HepG2 (cell line): ENCODE measurements around the gene RPL22L1. TPM values are rescaled to one million over a fixed set of nuclear protein-coding genes. Genes with fewer than 3 reads are reported as not detected.
A peak's percentile ranks its signal among the peaks of the same experiment; 100 is the strongest.

ENCODE experiments used
- ATAC-seq: fragments of 200-7000 bp; cut with Tn5 transposase; 3 replicates; pipeline ENCODE4 v1.9.1; 2020; ENCODE audit warnings: mild to moderate bottlenecking, moderate library complexity
- BruUV-seq: library from RNA; stranded (reverse); fragments of 400-500 nt; replicated peaks from 2 replicates; lab custom pipeline; 2021; lab: Mats Ljungman, UMichigan
- CTCF ChIA-PET: fragments of 300-600 bp; formaldehyde crosslinking; extraction: SDS; loops from one replicate; lab custom pipeline; 2021; ENCODE audit warnings: low total read pairs, inconsistent platforms, low intra/inter-chr PET ratio; lab: Yijun Ruan, JAX
- POLR2A ChIA-PET: fragments of 350-600 bp; sonication (Branson Sonifier 250); formaldehyde crosslinking; loops from one replicate; lab custom pipeline; 2020; ENCODE audit warnings: antibody characterized with exemption, inconsistent platforms; lab: Yijun Ruan, JAX
- DNase-seq: peaks from one replicate; pipeline ENCODE4 v3.0.0-alpha.2; 2015; ENCODE audit warnings: low spot score
- FAIRE-seq: peaks from 3 replicates; lab custom pipeline; 2011; peaks lifted over from hg19 to GRCh38; lab: Jason Lieb, UNC
- H2AFZ ChIP-seq: one replicate; pipeline ENCODE4 v1.6.1; 2011; ENCODE audit warnings: low read length, inconsistent platforms
- H3K27ac ChIP-seq: fragments of 300-600 bp; 3 replicates; pipeline ENCODE4 v1.8.0; 2011; ENCODE audit warnings: mixed run types, mild to moderate bottlenecking, mixed read lengths, low read length, inconsistent platforms; ENCODE audit not compliant: insufficient read depth; ENCODE audit errors: extremely low read length
- H3K27me3 ChIP-seq, 2 experiments: fragments of 200-600 bp in 1 of 2; 2 replicates in 1 of 2; 3 replicates in 1 of 2; pipeline versions ENCODE4 v1.6.0 to v1.8.0; 2011; ENCODE audit warnings: low read length in 2 of 2, mild to moderate bottlenecking in 2 of 2, moderate library complexity in 2 of 2, inconsistent platforms in 1 of 2; ENCODE audit not compliant: insufficient read depth in 2 of 2, control insufficient read depth in 1 of 2
- H3K36me3 ChIP-seq, 2 experiments: fragments of 200-600 bp in 1 of 2; replicated peaks in 1 of 2; 2 replicates in 1 of 2; 3 replicates in 1 of 2; pipeline versions ENCODE4 v1.5.1 to v1.8.0; 2011; ENCODE audit warnings: low read length in 2 of 2, inconsistent platforms in 1 of 2; ENCODE audit not compliant: insufficient read depth in 2 of 2, control insufficient read depth in 1 of 2
- H3K4me1 ChIP-seq: 2 replicates; pipeline ENCODE4 v1.5.1; 2012; ENCODE audit warnings: low read length, inconsistent platforms; ENCODE audit not compliant: insufficient read depth
- H3K4me2 ChIP-seq: 2 replicates; pipeline ENCODE4 v1.6.0; 2011; ENCODE audit warnings: low read depth, low read length, inconsistent platforms
- H3K4me3 ChIP-seq, 3 experiments: fragments of 200-600 bp in 1 of 3; sonication (generic), shearing (Covaris generic) in 1 of 3; replicated peaks in 1 of 3; 2 replicates each; pipeline ENCODE4 v1.5.1; 2011 to 2016; ENCODE audit warnings: low read length in 3 of 3, inconsistent platforms in 2 of 3, low read depth in 2 of 3, mild to moderate bottlenecking in 2 of 3, control low read depth in 1 of 3, mixed read lengths in 1 of 3; ENCODE audit not compliant: insufficient read depth in 1 of 3
- H3K79me2 ChIP-seq: one replicate; pipeline ENCODE4 v1.6.1; 2011; ENCODE audit warnings: low read length, inconsistent platforms; ENCODE audit not compliant: insufficient read depth
- H3K9ac ChIP-seq: 2 replicates; pipeline ENCODE4 v1.6.0; 2011; ENCODE audit warnings: mild to moderate bottlenecking, low read depth, low read length, inconsistent platforms; ENCODE audit not compliant: insufficient read depth
- H3K9me3 ChIP-seq: 2 replicates; pipeline ENCODE4 v1.5.1; 2012; ENCODE audit warnings: mild to moderate bottlenecking, low read length
- H4K20me1 ChIP-seq: 2 replicates; pipeline ENCODE4 v1.6.0; 2011; ENCODE audit warnings: inconsistent platforms, mild to moderate bottlenecking, low read length, moderate library complexity; ENCODE audit not compliant: insufficient read depth
- CEBPB ChIP-seq: IDR thresholded peaks from 2 replicates; pipeline ENCODE4 v1.6.1; 2011; ENCODE audit warnings: low read depth, low read length, improper control_type of control experiment, borderline replicate concordance
- CEBPG ChIP-seq: IDR thresholded peaks from 2 replicates; pipeline ENCODE4 v1.6.1; 2016
- HIVEP1 ChIP-seq: sonication (generic); formaldehyde crosslinking; IDR thresholded peaks from 2 replicates; pipeline ENCODE4 v1.4.0; 2020; ENCODE audit warnings: mild to moderate bottlenecking, missing genetic modification reagents
- KAT8 ChIP-seq: IDR thresholded peaks from 2 replicates; pipeline ENCODE4 v1.6.1; 2016; ENCODE audit warnings: missing genetic modification reagents, missing compliant biosample characterization
- MED13 ChIP-seq: sonication (generic); formaldehyde crosslinking; IDR thresholded peaks from 2 replicates; pipeline ENCODE4 v1.5.0; 2020; ENCODE audit warnings: missing genetic modification reagents
- WGBS: methylation state at CpG from one replicate; pipeline ENCODE4 v1.1.6; 2017; ENCODE audit warnings: low lambda C conversion rate; 5-methylcytosine and 5-hydroxymethylcytosine counted together
- in situ Hi-C: cut with HindIII; loops from 2 replicates; pipeline ENCODE4 v1.10.0; 2017; ENCODE audit warnings: low pct_unique_long_range_greater_than_20kb; ENCODE audit not compliant: extremely low pct_ligation_motif_present
- intact Hi-C: fragments of 100-400 bp; cut with micrococcal nuclease; formaldehyde crosslinking; loops from one replicate; pipeline ENCODE4 v1.10.0; 2022; ENCODE audit not compliant: unreplicated experiment
- polyA plus RNA-seq, 8 experiments: library from polyadenylated mRNA; depleted of rRNA in 3 of 8; stranded (reverse) in 7 of 8; unstranded in 1 of 8; fragments of >200 nt; fragmentation: Illumina TruSeq in 4 of 8; extraction: Trizol in 4 of 8; gene quantifications; 2 replicates each; pipeline versions ENCODE4 v1.2.1 to v1.2.3, GENCODE V29; 2011 to 2016; ENCODE audit warnings: low read depth in 4 of 8, missing spikeins in 1 of 8, mixed read lengths in 1 of 8; ENCODE audit not compliant: insufficient read depth in 1 of 8
- total RNA-seq, 5 experiments: library from RNA; depleted of rRNA; stranded (reverse); fragments of >200 nt; fragmentation: Illumina TruSeq; extraction: Trizol; gene quantifications; 2 replicates each; pipeline ENCODE4 v1.2.3, GENCODE V29; 2016; ENCODE audit warnings: low read depth in 1 of 5
- TF ChIP-seq, protein P1 (sequence below): sonication (generic); formaldehyde crosslinking; IDR thresholded peaks from 2 replicates; pipeline ENCODE4 v1.8.0; 2022; ENCODE audit warnings: missing genetic modification reagents, mild to moderate bottlenecking, inconsistent platforms, borderline replicate concordance
- TF ChIP-seq, protein P2 (sequence below): sonication (generic); formaldehyde crosslinking; IDR thresholded peaks from 2 replicates; pipeline ENCODE4 v1.5.1; 2020; ENCODE audit warnings: missing genetic modification reagents, mild to moderate bottlenecking, borderline replicate concordance
- TF ChIP-seq, protein P3 (sequence below): sonication (generic); formaldehyde crosslinking; IDR thresholded peaks from 2 replicates; pipeline ENCODE4 v1.5.1; 2020; ENCODE audit warnings: mild to moderate bottlenecking, moderate library complexity, missing genetic modification reagents
- TF ChIP-seq, protein P4 (sequence below): sonication (generic); formaldehyde crosslinking; IDR thresholded peaks from 2 replicates; pipeline ENCODE4 v1.4.0; 2020; ENCODE audit warnings: missing genetic modification reagents, borderline replicate concordance
- TF ChIP-seq, protein P5 (sequence below): IDR thresholded peaks from 2 replicates; pipeline ENCODE4 v1.6.1; 2012; ENCODE audit warnings: inconsistent platforms
- TF ChIP-seq, protein P6 (sequence below), 2 experiments: sonication (generic) in 1 of 2; formaldehyde crosslinking in 1 of 2; IDR thresholded peaks; 2 replicates each; pipeline versions ENCODE4 v1.4.0 to v1.6.1; 2018 to 2020; ENCODE audit warnings: missing genetic modification reagents in 2 of 2, borderline replicate concordance in 1 of 2, low read depth in 1 of 2, mild to moderate bottlenecking in 1 of 2, missing biosample characterization in 1 of 2

RPL22L1 gene
- total and polyA plus RNA-seq, 2 of the 13 experiments (the other 11 are each of a cell fraction or from before 2014, with no cell fraction given) = 42.7 to 152 TPM

DNA sequence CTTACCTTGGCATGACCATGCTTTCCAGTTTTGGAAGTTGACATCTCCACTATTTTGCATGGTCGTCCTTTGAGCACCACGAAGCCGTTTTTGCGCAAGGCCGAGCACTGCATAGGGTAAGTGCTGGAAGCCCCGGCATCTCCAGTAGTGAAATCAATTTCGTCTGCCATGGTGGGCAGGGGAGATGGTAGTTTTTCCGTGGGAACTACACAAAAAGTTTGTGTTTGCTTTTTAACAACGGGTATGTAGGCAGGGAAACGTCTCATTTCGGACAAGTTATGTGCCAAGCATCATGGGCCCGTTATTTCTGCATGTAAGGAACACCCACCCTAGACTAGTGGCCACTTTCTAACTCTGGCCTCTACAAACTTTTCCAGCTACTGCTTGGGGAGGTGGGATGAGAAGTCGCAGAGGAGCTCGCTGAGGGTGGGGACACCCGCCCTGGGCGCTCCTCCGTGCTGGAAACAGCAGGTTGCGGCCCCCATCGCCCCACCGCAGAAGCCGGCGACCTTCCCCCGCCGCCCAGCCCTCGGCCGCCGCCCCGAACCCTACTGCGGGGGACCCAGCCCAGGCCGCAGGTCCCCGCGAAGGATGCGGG is 37.7 kb upstream of the RPL22L1 start:
- FAIRE-seq = no peak
- ChIA-PET CTCF (no interaction called here), POLR2A (interaction anchor here (0.9 to 3.0 kb wide), 2 partner anchors 24 to 38 kb away, joined by 3 to 30 read pairs; partner anchors contain the start of gene RPL22L1)
- Histone ChIP-seq H4K20me1 (no peaks in the 10 kb centered on the region), H2AFZ (peak overlapping the region; percentile 30), H3K79me2 (no peaks in the 10 kb centered on the region), H3K4me3 (peak overlapping the region; percentile 57 to 87 (median 82)), H3K4me1 (peaks cover 36% of the 10 kb centered on the region), H3K27ac (no peak overlapping the region), H3K9ac (peak overlapping the region; percentile 65), H3K9me3 (peaks cover 8% of the 10 kb centered on the region), H3K27me3 (no peaks in the 10 kb centered on the region), H3K36me3 (no peaks in the 10 kb centered on the region), H3K4me2 (peak overlapping the region; percentile 95)
- ATAC-seq = peak; percentile 51
- 3% methylated on average over 12 of the region's 33 CpGs for WGBS
- peak; percentile 9 for DNase-seq
- in situ Hi-C loops (no loop called here), intact Hi-C loops (loop anchor here (2.0 kb wide), 1 partner anchor 39 kb away; no protein-coding TSS in a partner anchor)
- no TSS peak for BruUV-seq
- TF ChIP-seq CEBPB (0 out of 2 replicates have a peak, but pooled peaks have one; percentile 39), HIVEP1 (0 out of 2 replicates have a peak, but pooled peaks have one; percentile 24), KAT8 (CRISPR knock-in tag) (no peak), MED13 (peak; percentile 0; the same call in 1 of the 2 replicates), CEBPG (CRISPR knock-in tag) (0 out of 2 replicates have a peak, but pooled peaks have one; percentile 40)
- TF ChIP-seq, protein P1, sequence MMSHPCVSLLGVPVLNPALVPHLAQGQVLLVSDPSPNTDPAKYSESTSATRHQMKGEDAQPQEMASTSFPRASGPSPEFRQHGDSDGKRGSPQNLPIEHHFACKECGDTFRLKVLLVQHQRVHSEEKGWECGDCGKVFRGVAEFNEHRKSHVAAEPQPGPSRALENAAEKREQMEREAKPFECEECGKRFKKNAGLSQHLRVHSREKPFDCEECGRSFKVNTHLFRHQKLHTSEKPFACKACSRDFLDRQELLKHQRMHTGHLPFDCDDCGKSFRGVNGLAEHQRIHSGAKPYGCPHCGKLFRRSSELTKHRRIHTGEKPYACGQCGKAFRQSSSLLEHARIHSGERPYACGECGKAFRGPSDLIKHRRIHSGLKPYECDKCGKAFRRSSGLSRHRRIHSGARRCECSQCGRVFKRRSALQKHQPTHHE = 0 out of 2 replicates have a peak, but pooled peaks have one; percentile 1
- TF ChIP-seq, protein P2, sequence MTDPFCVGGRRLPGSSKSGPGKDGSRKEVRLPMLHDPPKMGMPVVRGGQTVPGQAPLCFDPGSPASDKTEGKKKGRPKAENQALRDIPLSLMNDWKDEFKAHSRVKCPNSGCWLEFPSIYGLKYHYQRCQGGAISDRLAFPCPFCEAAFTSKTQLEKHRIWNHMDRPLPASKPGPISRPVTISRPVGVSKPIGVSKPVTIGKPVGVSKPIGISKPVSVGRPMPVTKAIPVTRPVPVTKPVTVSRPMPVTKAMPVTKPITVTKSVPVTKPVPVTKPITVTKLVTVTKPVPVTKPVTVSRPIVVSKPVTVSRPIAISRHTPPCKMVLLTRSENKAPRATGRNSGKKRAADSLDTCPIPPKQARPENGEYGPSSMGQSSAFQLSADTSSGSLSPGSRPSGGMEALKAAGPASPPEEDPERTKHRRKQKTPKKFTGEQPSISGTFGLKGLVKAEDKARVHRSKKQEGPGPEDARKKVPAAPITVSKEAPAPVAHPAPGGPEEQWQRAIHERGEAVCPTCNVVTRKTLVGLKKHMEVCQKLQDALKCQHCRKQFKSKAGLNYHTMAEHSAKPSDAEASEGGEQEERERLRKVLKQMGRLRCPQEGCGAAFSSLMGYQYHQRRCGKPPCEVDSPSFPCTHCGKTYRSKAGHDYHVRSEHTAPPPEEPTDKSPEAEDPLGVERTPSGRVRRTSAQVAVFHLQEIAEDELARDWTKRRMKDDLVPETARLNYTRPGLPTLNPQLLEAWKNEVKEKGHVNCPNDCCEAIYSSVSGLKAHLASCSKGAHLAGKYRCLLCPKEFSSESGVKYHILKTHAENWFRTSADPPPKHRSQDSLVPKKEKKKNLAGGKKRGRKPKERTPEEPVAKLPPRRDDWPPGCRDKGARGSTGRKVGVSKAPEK (CRISPR knock-in tag) = peak; percentile 69; the same call in 1 of the 2 replicates
- TF ChIP-seq, protein P3, sequence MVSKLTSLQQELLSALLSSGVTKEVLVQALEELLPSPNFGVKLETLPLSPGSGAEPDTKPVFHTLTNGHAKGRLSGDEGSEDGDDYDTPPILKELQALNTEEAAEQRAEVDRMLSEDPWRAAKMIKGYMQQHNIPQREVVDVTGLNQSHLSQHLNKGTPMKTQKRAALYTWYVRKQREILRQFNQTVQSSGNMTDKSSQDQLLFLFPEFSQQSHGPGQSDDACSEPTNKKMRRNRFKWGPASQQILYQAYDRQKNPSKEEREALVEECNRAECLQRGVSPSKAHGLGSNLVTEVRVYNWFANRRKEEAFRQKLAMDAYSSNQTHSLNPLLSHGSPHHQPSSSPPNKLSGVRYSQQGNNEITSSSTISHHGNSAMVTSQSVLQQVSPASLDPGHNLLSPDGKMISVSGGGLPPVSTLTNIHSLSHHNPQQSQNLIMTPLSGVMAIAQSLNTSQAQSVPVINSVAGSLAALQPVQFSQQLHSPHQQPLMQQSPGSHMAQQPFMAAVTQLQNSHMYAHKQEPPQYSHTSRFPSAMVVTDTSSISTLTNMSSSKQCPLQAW (CRISPR knock-in tag) = no peak
- TF ChIP-seq, protein P4, sequence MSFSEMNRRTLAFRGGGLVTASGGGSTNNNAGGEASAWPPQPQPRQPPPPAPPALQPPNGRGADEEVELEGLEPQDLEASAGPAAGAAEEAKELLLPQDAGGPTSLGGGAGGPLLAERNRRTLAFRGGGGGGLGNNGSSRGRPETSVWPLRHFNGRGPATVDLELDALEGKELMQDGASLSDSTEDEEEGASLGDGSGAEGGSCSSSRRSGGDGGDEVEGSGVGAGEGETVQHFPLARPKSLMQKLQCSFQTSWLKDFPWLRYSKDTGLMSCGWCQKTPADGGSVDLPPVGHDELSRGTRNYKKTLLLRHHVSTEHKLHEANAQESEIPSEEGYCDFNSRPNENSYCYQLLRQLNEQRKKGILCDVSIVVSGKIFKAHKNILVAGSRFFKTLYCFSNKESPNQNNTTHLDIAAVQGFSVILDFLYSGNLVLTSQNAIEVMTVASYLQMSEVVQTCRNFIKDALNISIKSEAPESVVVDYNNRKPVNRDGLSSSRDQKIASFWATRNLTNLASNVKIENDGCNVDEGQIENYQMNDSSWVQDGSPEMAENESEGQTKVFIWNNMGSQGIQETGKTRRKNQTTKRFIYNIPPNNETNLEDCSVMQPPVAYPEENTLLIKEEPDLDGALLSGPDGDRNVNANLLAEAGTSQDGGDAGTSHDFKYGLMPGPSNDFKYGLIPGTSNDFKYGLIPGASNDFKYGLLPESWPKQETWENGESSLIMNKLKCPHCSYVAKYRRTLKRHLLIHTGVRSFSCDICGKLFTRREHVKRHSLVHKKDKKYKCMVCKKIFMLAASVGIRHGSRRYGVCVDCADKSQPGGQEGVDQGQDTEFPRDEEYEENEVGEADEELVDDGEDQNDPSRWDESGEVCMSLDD (CRISPR knock-in tag) = 0 out of 2 replicates have a peak, but pooled peaks have one; percentile 23
- TF ChIP-seq, protein P5, sequence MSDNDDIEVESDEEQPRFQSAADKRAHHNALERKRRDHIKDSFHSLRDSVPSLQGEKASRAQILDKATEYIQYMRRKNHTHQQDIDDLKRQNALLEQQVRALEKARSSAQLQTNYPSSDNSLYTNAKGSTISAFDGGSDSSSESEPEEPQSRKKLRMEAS = peak; percentile 51; the same call in 1 of the 2 replicates
- TF ChIP-seq, protein P6, sequence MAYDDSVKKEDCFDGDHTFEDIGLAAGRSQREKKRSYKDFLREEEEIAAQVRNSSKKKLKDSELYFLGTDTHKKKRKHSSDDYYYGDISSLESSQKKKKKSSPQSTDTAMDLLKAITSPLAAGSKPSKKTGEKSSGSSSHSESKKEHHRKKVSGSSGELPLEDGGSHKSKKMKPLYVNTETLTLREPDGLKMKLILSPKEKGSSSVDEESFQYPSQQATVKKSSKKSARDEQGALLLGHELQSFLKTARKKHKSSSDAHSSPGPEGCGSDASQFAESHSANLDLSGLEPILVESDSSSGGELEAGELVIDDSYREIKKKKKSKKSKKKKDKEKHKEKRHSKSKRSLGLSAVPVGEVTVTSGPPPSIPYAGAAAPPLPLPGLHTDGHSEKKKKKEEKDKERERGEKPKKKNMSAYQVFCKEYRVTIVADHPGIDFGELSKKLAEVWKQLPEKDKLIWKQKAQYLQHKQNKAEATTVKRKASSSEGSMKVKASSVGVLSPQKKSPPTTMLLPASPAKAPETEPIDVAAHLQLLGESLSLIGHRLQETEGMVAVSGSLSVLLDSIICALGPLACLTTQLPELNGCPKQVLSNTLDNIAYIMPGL (CRISPR knock-in tag; IDR thresholded peaks at IDR 0.05; ENCODE audit: borderline replicate concordance in 1 of 2, low read depth in 1 of 2) = peak in 1 of 2 experiments; percentile 9; a peak in 1 of 4 replicates
